Peyer's patch (tissue), 4 donors: ENCODE measurements around the gene HMX1. TPM values are rescaled to one million over a fixed set of nuclear protein-coding genes. Genes with fewer than 3 reads are reported as not detected.

ENCODE experiments used
- DNase-seq, 3 donors: peaks; one replicate each; pipeline ENCODE4 v3.0.0-alpha.2; 2017 to 2019
- H3K27ac ChIP-seq, 4 donors: fragments of 200-600 bp; sonication (generic); one replicate each; pipeline ENCODE4 v1.5.1; 2016 to 2019
- H3K27me3 ChIP-seq, 2 donors: fragments of 200-600 bp; sonication (generic); one replicate each; pipeline ENCODE4 v1.5.1; 2019
- H3K36me3 ChIP-seq, 3 donors: fragments of 200-600 bp; sonication (generic); one replicate each; pipeline ENCODE4 v1.5.1; 2016 to 2019
- H3K4me1 ChIP-seq, 4 donors: fragments of 200-600 bp; sonication (generic); one replicate each; pipeline ENCODE4 v1.5.1; 2016 to 2019
- H3K4me3 ChIP-seq, 4 donors: fragments of 200-600 bp; sonication (generic); 1 replicate in 3 of 4; 2 replicates in 1 of 4; pipeline ENCODE4 v1.5.1; 2016 to 2019; ENCODE audit warnings: mild to moderate bottlenecking in 1 of 4
- H3K9me3 ChIP-seq, 4 donors: fragments of 200-600 bp; sonication (generic); one replicate each; pipeline ENCODE4 v1.5.1; 2016 to 2019; ENCODE audit warnings: mild to moderate bottlenecking in 1 of 4
- CTCF ChIP-seq, 6 experiments: fragments of 450-650 bp in 4 of 6; fragments of 200-600 bp in 2 of 6; sonication (generic) in 1 of 6; IDR thresholded peaks; one replicate each; pipeline ENCODE4 v1.5.1; 2017 to 2019; ENCODE audit warnings: antibody characterized with exemption in 6 of 6, mild to moderate bottlenecking in 3 of 6, moderate library complexity in 1 of 6
- POLR2A ChIP-seq, 2 donors: fragments of 450-650 bp; IDR thresholded peaks; one replicate each; pipeline ENCODE4 v1.5.1; 2017; ENCODE audit warnings: antibody characterized with exemption in 2 of 2, mild to moderate bottlenecking in 2 of 2, moderate library complexity in 2 of 2
- total RNA-seq, 4 donors: library from RNA; depleted of rRNA; stranded (reverse); fragments of >200 nt; gene quantifications; one replicate each; pipeline ENCODE4 v1.1.0, GENCODE V29; 2016

HMX1 gene
- total RNA-seq, 4 donors from 2014 or later = not detected

- no peaks in the 10 kb centered on the region for H3K9me3 ChIP-seq
- DNase-seq = no peak
- TF ChIP-seq CTCF (IDR thresholded peaks at IDR 0.05) = no peak
- no peak overlapping the region for H3K4me3 ChIP-seq
- H3K36me3 ChIP-seq = no peaks in the 10 kb centered on the region
- peaks cover 0 to 22% of the 10 kb centered on the region in 2 donors for H3K27me3 ChIP-seq
- H3K27ac ChIP-seq = no peak overlapping the region
- H3K4me1 ChIP-seq = peaks cover 0 to 5% (median 0%) of the 10 kb centered on the region in 4 donors
Observed at GRCh38 chr4:8869002-8869897, 2.4 kb downstream of the HMX1 start.

DNA sequence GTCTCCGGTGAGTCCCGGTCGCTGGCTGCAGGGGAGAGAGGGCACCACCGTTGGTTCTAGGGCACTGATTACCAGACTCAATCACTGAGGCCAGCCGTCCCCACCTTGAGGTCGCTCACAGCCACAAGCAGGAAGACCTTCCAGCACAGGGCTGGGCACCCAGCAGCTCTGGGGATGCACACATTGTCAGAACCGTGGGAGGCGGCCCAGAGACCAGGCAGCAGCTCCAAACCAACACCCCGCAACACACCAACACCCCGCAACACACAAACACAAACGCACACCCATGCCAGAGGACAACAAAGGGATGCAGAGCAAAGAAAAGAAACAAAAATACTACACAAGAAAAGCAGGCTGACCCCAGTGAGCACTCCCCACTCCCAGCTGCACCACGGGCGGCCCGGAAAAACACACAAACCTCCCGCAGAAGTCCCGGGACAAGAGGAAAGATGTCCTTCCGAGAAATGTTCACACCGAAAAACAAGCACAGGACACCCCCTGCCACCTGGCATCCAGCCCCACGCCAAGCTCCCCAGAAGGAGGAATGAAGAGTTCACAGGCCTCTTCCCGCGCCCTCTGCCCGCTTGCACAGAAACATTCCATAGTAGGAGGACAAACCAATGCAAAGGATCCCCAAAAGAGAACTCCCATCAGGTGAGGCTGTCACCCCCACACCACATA, 3.2 kb downstream of the HMX1 start:
- Histone ChIP-seq H3K27ac (no peak overlapping the region), H3K27me3 (peaks cover 0 to 26% of the 10 kb centered on the region in 2 donors), H3K36me3 (no peaks in the 10 kb centered on the region), H3K4me1 (peaks cover 0 to 5% (median 0%) of the 10 kb centered on the region in 4 donors), H3K4me3 (no peak overlapping the region), H3K9me3 (no peaks in the 10 kb centered on the region)
- no peak for TF ChIP-seq CTCF (IDR thresholded peaks at IDR 0.05)
- no peak for TF ChIP-seq POLR2A (IDR thresholded peaks at IDR 0.05)
- no peak for DNase-seq

- no peaks in the 10 kb centered on the region for H3K36me3 ChIP-seq
- DNase-seq = no peak
- H3K4me1 ChIP-seq = peaks cover 0 to 5% (median 0%) of the 10 kb centered on the region in 4 donors
- no peak overlapping the region for H3K27ac ChIP-seq
- no peak overlapping the region for H3K4me3 ChIP-seq
- H3K27me3 ChIP-seq = peaks cover 0 to 30% of the 10 kb centered on the region in 2 donors
- no peak for TF ChIP-seq CTCF (IDR thresholded peaks at IDR 0.05)
- no peak for TF ChIP-seq POLR2A (IDR thresholded peaks at IDR 0.05)
- H3K9me3 ChIP-seq = no peaks in the 10 kb centered on the region
Observed at GRCh38 chr4:8867624-8868320, 3.9 kb downstream of the HMX1 start.

DNA sequence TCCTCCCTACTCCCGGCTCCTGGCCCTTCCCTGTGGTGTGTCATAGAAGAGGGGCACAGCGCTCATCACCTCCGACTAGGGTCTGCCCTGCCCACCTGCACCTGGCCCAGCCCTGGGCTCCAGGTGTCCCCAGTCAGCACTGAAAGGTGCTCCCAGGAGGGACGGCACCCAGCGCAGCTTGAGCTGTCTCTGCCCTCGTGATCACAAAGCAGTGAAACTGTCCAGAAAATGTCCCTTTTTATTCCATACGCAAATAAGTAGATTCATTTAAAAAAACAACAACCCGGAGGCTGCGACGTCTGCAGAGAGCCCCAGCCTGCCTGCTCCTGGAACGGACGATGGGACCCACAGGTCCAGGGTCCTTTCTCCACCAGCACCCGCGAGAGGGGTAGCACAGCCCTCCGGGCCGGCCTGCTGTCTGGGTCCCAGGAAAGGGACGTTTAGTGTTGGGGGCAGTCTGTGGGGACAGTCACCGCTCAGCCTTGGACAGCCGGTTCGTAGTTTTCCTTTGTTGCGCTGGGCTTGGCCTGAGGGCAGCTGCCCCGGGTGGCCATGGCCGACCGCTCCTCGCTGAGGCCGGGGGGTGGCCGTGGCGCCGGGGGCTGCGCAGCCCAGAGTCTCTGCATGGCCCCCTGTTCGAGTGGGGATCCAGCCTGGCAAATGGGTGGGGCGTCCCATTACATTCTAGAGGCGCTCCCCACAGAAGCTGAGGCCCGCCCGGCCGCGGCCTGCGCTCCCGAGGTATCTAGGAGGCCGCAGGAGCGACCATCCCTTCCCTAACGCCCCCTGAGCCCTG, 4.6 kb downstream of the HMX1 start:
- TF ChIP-seq CTCF (IDR thresholded peaks at IDR 0.05) (no peak), POLR2A (IDR thresholded peaks at IDR 0.05) (no peak)
- Histone ChIP-seq H3K4me3 (no peak overlapping the region), H3K4me1 (peaks cover 0 to 2% (median 0%) of the 10 kb centered on the region in 4 donors), H3K27me3 (peaks cover 0 to 25% of the 10 kb centered on the region in 2 donors), H3K27ac (no peak overlapping the region), H3K36me3 (no peaks in the 10 kb centered on the region), H3K9me3 (no peaks in the 10 kb centered on the region)
- no peak for DNase-seq

DNA sequence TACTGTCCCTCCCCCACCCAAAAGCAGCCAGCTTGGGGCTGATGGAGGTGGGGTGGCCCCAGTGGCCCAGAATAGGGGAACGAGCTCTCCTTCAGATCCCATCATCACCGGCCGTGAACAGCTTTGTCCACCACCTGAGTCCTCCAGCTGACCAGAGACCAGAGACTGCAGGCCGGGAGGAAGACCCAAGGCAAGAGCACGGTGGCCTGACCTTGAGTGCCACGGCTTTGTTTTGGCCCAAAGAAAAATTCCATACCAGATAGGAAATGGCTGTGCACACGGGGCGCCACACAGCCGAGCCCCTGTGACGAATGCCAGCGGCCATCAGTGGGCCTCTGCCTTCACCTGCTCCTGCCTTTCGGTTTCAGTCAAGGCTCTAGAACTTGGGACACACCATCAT, 5.2 kb downstream of the HMX1 start:
- Histone ChIP-seq H3K4me3 (no peak overlapping the region), H3K36me3 (no peaks in the 10 kb centered on the region), H3K9me3 (no peaks in the 10 kb centered on the region), H3K27ac (no peak overlapping the region), H3K27me3 (peaks cover 0 to 29% of the 10 kb centered on the region in 2 donors), H3K4me1 (no peaks in the 10 kb centered on the region)
- TF ChIP-seq POLR2A (IDR thresholded peaks at IDR 0.05) (no peak), CTCF (IDR thresholded peaks at IDR 0.05) (no peak)
- no peak for DNase-seq
